Esophagus squamous epithelium (tissue), 5 donors: ENCODE measurements around the gene PHLPP1. TPM values are rescaled to one million over a fixed set of nuclear protein-coding genes. Genes with fewer than 3 reads are reported as not detected.

Experiments
- DNase-seq: peaks from one replicate; lab custom pipeline; 2025; lab: John Stamatoyannopoulos, UW
- H3K27ac ChIP-seq, 4 donors: fragments of 200-600 bp; sonication (generic); one replicate each; pipeline ENCODE4 v1.5.1; 2016 to 2019; ENCODE audit warnings: mild to moderate bottlenecking in 1 of 4
- H3K27me3 ChIP-seq, 4 donors: fragments of 200-600 bp; sonication (generic); 1 replicate in 3 of 4; 2 replicates in 1 of 4; pipeline versions ENCODE4 v1.5.1 to v1.6.0; 2017 to 2021; ENCODE audit warnings: antibody characterized with exemption in 1 of 4
- H3K36me3 ChIP-seq, 3 donors: fragments of 200-600 bp; sonication (generic); one replicate each; pipeline ENCODE4 v1.5.1; 2016 to 2019
- H3K4me1 ChIP-seq, 3 donors: fragments of 200-600 bp; sonication (generic); one replicate each; pipeline ENCODE4 v1.5.1; 2017 to 2019
- H3K4me3 ChIP-seq, 4 donors: fragments of 200-600 bp; sonication (generic); 1 replicate in 3 of 4; 2 replicates in 1 of 4; pipeline ENCODE4 v1.5.1; 2016 to 2019; ENCODE audit warnings: mild to moderate bottlenecking in 2 of 4, moderate library complexity in 1 of 4
- H3K9me3 ChIP-seq, 3 donors: fragments of 200-600 bp; sonication (generic); one replicate each; pipeline ENCODE4 v1.5.1; 2016 to 2019
- POLR2A ChIP-seq, 4 donors: fragments of 450-650 bp; IDR thresholded peaks; one replicate each; pipeline ENCODE4 v1.6.1; 2017; ENCODE audit warnings: antibody characterized with exemption in 4 of 4, mild to moderate bottlenecking in 4 of 4, moderate library complexity in 3 of 4
- WGBS, 2 donors: methylation state at CpG; one replicate each; pipeline ENCODE4 v1.1.5; 2018; 5-methylcytosine and 5-hydroxymethylcytosine counted together
- intact Hi-C: fragments of 100-400 bp; cut with DNase I; formaldehyde crosslinking; loops from one replicate; pipeline ENCODE4 v1.15.0; 2022
- total RNA-seq, 4 donors: library from RNA; depleted of rRNA; stranded (reverse); fragments of >200 nt; gene quantifications; one replicate each; pipeline ENCODE4 v1.1.0, GENCODE V29; 2016
- TF ChIP-seq, protein P1 (sequence below), 6 experiments: fragments of 450-650 bp in 4 of 6; fragments of 200-600 bp in 2 of 6; sonication (generic) in 2 of 6; IDR thresholded peaks; one replicate each; pipeline ENCODE4 v1.5.1; 2016 to 2019; ENCODE audit warnings: antibody characterized with exemption in 6 of 6, mild to moderate bottlenecking in 4 of 6, moderate library complexity in 4 of 6
- donor health status: DM: yes; HTN: yes; CAD: no.

Gene PHLPP1
- total RNA-seq, 4 donors from 2014 or later: 10.1 to 16.6 (median 14.9) TPM

- H3K27me3 ChIP-seq: no peaks in the 10 kb centered on the region
- H3K4me1 ChIP-seq: peaks cover 0 to 18% (median 0%) of the 10 kb centered on the region in 3 donors
- peaks cover 0 to 16% (median 0%) of the 10 kb centered on the region in 3 donors for H3K36me3 ChIP-seq
- no peak overlapping the region for H3K4me3 ChIP-seq
- no peak overlapping the region for H3K27ac ChIP-seq
- 71 to 87% methylated on average over 4 of the region's 4 CpGs for WGBS, 2 donors
- DNase-seq: no peak
- no peak for TF ChIP-seq POLR2A (IDR thresholded peaks at IDR 0.05)
- TF ChIP-seq, protein P1, sequence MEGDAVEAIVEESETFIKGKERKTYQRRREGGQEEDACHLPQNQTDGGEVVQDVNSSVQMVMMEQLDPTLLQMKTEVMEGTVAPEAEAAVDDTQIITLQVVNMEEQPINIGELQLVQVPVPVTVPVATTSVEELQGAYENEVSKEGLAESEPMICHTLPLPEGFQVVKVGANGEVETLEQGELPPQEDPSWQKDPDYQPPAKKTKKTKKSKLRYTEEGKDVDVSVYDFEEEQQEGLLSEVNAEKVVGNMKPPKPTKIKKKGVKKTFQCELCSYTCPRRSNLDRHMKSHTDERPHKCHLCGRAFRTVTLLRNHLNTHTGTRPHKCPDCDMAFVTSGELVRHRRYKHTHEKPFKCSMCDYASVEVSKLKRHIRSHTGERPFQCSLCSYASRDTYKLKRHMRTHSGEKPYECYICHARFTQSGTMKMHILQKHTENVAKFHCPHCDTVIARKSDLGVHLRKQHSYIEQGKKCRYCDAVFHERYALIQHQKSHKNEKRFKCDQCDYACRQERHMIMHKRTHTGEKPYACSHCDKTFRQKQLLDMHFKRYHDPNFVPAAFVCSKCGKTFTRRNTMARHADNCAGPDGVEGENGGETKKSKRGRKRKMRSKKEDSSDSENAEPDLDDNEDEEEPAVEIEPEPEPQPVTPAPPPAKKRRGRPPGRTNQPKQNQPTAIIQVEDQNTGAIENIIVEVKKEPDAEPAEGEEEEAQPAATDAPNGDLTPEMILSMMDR (IDR thresholded peaks at IDR 0.05): no peak
- H3K9me3 ChIP-seq: no peaks in the 10 kb centered on the region
- intact Hi-C loops: no loop called here
Measured at GRCh38 chr18:62834715-62835114, 119.4 kb downstream of the PHLPP1 start.

GRCh38 chr18:62837011-62837410 lies 121.7 kb downstream of the PHLPP1 start:
- no peaks in the 10 kb centered on the region for H3K9me3 ChIP-seq
- H3K27ac ChIP-seq: no peak overlapping the region
- no peak for DNase-seq
- H3K36me3 ChIP-seq: peaks cover 0 to 6% (median 0%) of the 10 kb centered on the region in 3 donors
- peaks cover 0 to 16% (median 0%) of the 10 kb centered on the region in 3 donors for H3K4me1 ChIP-seq
- intact Hi-C loops: no loop called here
- no peak overlapping the region for H3K4me3 ChIP-seq
- no peak for TF ChIP-seq POLR2A (IDR thresholded peaks at IDR 0.05)
- TF ChIP-seq, protein P1 (IDR thresholded peaks at IDR 0.05): no peak
- WGBS, 2 donors: 92 to 97% methylated on average over 5 of the region's 5 CpGs
- H3K27me3 ChIP-seq: no peaks in the 10 kb centered on the region

DNA sequence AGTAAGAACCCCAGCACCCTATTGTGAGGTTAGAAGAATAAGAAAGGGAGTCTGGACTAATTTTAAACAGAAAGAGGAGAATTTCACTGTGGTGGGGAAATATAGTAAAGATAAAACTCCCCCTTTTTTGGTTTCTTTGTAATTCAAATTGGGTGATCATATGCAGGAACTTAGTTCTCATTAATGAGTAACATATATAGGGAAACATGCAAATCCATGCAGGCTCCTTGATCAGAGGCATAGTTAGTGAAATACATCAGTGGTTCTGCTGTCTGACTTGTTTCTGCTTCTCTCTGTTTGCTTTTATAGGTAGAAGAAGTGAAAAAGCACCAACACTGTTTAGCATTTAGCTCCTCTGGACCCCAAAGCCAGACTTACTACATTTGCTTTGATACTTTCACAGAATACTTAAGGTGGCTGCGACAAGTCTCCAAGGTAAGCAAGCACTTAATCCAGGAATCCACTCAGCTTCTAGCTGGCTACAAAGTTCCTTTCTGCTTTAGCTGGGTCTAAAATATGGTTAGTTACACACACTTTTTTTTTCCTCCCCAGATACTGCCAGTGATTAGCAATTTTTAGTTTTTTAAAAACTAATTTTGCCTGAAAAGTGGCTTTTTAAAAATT lies 123.2 kb downstream of the PHLPP1 start:
- 88 to 100% methylated on average over 1 of the region's 1 CpG for WGBS, 2 donors
- Histone ChIP-seq H3K27ac (no peak overlapping the region), H3K9me3 (no peaks in the 10 kb centered on the region), H3K36me3 (peaks cover 0 to 6% (median 0%) of the 10 kb centered on the region in 3 donors), H3K4me3 (no peak overlapping the region), H3K27me3 (no peaks in the 10 kb centered on the region), H3K4me1 (peaks cover 0 to 4% (median 0%) of the 10 kb centered on the region in 3 donors)
- TF ChIP-seq, protein P1 (IDR thresholded peaks at IDR 0.05): no peak
- no peak for TF ChIP-seq POLR2A (IDR thresholded peaks at IDR 0.05)
- no peak for DNase-seq
- intact Hi-C loops: no loop called here

DNA sequence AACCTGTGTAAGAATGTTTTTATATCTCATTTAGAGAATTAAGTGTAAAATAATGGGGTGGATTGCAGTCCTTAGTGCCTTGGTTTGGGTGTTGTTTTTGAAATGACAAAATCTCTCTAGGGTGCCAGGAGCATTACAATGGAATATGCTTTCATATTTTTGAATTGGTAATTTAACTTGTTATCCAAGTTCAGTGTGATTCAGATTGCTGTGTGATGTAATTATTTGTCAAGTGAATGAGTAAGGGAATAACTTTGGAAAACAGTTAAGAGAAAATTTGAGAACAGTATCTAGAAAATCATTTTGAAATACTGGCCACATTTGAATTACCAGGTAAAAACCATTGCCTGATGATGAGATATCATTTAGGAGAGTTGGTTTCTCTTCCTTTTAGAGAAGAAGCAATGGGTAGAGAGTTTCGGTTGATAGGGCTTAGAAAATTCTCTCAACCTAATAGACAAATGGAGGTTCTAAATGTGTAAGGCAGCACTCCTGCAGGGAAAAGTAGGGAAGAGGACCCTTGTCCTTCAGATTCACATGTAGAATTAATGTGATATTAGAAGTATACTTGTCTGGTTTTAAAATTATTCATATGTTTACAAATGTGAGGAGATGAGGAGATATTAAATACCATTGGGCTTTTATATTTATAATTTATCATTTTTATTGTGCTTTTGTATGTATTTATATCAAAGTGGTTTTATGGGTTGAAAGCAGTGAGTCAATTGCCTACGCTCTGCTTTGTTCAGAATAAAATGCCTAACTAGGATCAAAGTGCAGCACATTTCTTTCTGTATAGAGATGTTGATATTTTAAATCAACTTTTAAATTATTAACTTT lies 124.8 kb downstream of the PHLPP1 start:
- no peak for DNase-seq
- WGBS, 2 donors: 81 to 87% methylated on average over 2 of the region's 2 CpGs
- H3K36me3 ChIP-seq: peaks cover 0 to 10% (median 0%) of the 10 kb centered on the region in 3 donors

More for the DNA sequence above, 124.8 kb downstream of the PHLPP1 start:
- no peaks in the 10 kb centered on the region for H3K27me3 ChIP-seq
- peak overlapping the region in 1 of 4 donors; percentile 19 for H3K27ac ChIP-seq
- TF ChIP-seq POLR2A (IDR thresholded peaks at IDR 0.05): no peak
- TF ChIP-seq, protein P1 (IDR thresholded peaks at IDR 0.05): no peak
- peaks cover 0 to 4% (median 0%) of the 10 kb centered on the region in 3 donors for H3K4me1 ChIP-seq
- H3K9me3 ChIP-seq: no peaks in the 10 kb centered on the region
- H3K4me3 ChIP-seq: no peak overlapping the region
- intact Hi-C loops: no loop called here
